Measurements from ENCODE around the gene KRT8. TPM values are rescaled to one million over a fixed set of nuclear protein-coding genes. Genes with fewer than 3 reads are reported as not detected.
A peak's percentile ranks its signal among the peaks of the same experiment; 100 is the strongest.

Gene KRT8
- total RNA-seq, 1 donor from 2014 or later, result 1,341 TPM

- Histone ChIP-seq H3K36me3 (ENCODE audit: control insufficient read depth, insufficient read depth, low read length) (no peaks in the 10 kb centered on the region), H3K4me3 (ENCODE audit: low read depth, low read length) (no peak overlapping the region), H3K27me3 (ENCODE audit: control insufficient read depth, insufficient read depth, low read length) (no peaks in the 10 kb centered on the region)
- no peak for DNase-seq (ENCODE audit: low read depth)
- TF ChIP-seq CTCF (IDR thresholded peaks at IDR 0.05; ENCODE audit: insufficient read depth, low read length, poor library complexity, severe bottlenecking), result no peak
These were observed 27.6 kb downstream of the KRT8 start for GRCh38 chr12:52877242-52877641.

- Histone ChIP-seq H3K36me3 (ENCODE audit: control insufficient read depth, insufficient read depth, low read length) (no peaks in the 10 kb centered on the region), H3K4me3 (ENCODE audit: low read depth, low read length) (no peak overlapping the region), H3K27me3 (ENCODE audit: control insufficient read depth, insufficient read depth, low read length) (no peaks in the 10 kb centered on the region)
- DNase-seq (ENCODE audit: low read depth), result no peak
- TF ChIP-seq CTCF (IDR thresholded peaks at IDR 0.05; ENCODE audit: insufficient read depth, low read length, poor library complexity, severe bottlenecking), result no peak
These were observed 28.5 kb downstream of the KRT8 start for GRCh38 chr12:52876372-52876771.

- Histone ChIP-seq H3K36me3 (ENCODE audit: control insufficient read depth, insufficient read depth, low read length) (no peaks in the 10 kb centered on the region), H3K4me3 (ENCODE audit: low read depth, low read length) (no peak overlapping the region), H3K27me3 (ENCODE audit: control insufficient read depth, insufficient read depth, low read length) (no peaks in the 10 kb centered on the region)
- no peak for TF ChIP-seq CTCF (IDR thresholded peaks at IDR 0.05; ENCODE audit: insufficient read depth, low read length, poor library complexity, severe bottlenecking)
- no peak for DNase-seq (ENCODE audit: low read depth)
These were observed 30.1 kb downstream of the KRT8 start for GRCh38 chr12:52874573-52875435.

- H3K27me3 ChIP-seq (ENCODE audit: control insufficient read depth, insufficient read depth, low read length), result no peaks in the 10 kb centered on the region
- peak; percentile 61 for DNase-seq (ENCODE audit: low read depth)
- no peaks in the 10 kb centered on the region for H3K36me3 ChIP-seq (ENCODE audit: control insufficient read depth, insufficient read depth, low read length)
- peak overlapping the region; percentile 29 for H3K4me3 ChIP-seq (ENCODE audit: low read depth, low read length)
- no peak for TF ChIP-seq CTCF (IDR thresholded peaks at IDR 0.05; ENCODE audit: insufficient read depth, low read length, poor library complexity, severe bottlenecking)
These were observed 30.9 kb downstream of the KRT8 start for GRCh38 chr12:52873832-52874572.

GRCh38 chr12:52873513-52873831 lies 31.4 kb downstream of the KRT8 start:
- H3K4me3 ChIP-seq (ENCODE audit: low read depth, low read length), result no peak overlapping the region
- H3K27me3 ChIP-seq (ENCODE audit: control insufficient read depth, insufficient read depth, low read length), result no peaks in the 10 kb centered on the region
- TF ChIP-seq CTCF (IDR thresholded peaks at IDR 0.05; ENCODE audit: insufficient read depth, low read length, poor library complexity, severe bottlenecking), result no peak
- DNase-seq (ENCODE audit: low read depth), result no peak
- H3K36me3 ChIP-seq (ENCODE audit: control insufficient read depth, insufficient read depth, low read length), result no peaks in the 10 kb centered on the region

Data from kidney epithelial cell (primary cell).